ENCODE results near the gene ASXL2.

DNA sequence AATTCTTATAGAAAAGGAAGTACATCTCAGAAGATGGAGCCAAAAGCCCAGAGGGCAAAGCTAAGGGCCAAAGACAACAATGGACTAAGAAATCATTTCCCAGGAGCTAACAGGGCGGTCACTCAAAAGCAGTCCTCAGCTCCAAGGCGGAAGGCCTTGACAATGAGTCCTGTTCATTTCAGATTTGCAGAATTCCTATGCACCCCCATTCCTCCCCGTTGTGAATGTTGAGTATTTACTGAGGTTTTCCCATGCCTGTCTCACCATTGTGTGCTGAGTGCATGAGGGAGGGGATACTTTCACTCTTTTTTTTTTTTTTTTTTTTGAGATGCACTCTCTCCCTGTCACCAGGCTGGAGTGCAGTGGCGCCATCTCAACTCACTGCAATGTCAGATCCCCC, 186.1 kb downstream of the ASXL2 start:
- TF ChIP-seq REST (IDR thresholded peaks at IDR 0.05; ENCODE audit: low read depth) (no peak), FOXM1 (IDR thresholded peaks at IDR 0.05; ENCODE audit: borderline replicate concordance, low read depth) (no peak), TAF1 (IDR thresholded peaks at IDR 0.05; ENCODE audit: low read depth) (no peak), CREB1 (IDR thresholded peaks at IDR 0.05; ENCODE audit: low read depth) (no peak), MAX (IDR thresholded peaks at IDR 0.05) (no peak), TEAD4 (IDR thresholded peaks at IDR 0.05) (no peak), YY1 (IDR thresholded peaks at IDR 0.05; ENCODE audit: low read depth) (no peak)
